Nephron progenitor cell (in vitro differentiated cells): Measurements from ENCODE around the gene TBL1X.

Experiments
- DNase-seq: peaks from one replicate; pipeline ENCODE4 v3.0.0; 2021
- H3K27ac Mint-ChIP-seq: 2 replicates; pipeline ENCODE4 v1.8.0; 2021; ENCODE audit warnings: mild to moderate bottlenecking, moderate library complexity, mixed read lengths
- H3K27me3 Mint-ChIP-seq: 2 replicates; pipeline ENCODE4 v1.8.0; 2021; ENCODE audit warnings: mild to moderate bottlenecking, low read depth, mixed read lengths; ENCODE audit not compliant: poor library complexity
- H3K36me3 Mint-ChIP-seq: 2 replicates; pipeline ENCODE4 v1.8.0; 2021; ENCODE audit warnings: low read depth, mixed read lengths
- H3K4me1 Mint-ChIP-seq: 2 replicates; pipeline ENCODE4 v1.8.0; 2021; ENCODE audit warnings: mixed read lengths
- H3K4me3 Mint-ChIP-seq: 2 replicates; pipeline ENCODE4 v1.8.0; 2021; ENCODE audit warnings: mild to moderate bottlenecking, moderate library complexity, mixed read lengths
- H3K9me3 Mint-ChIP-seq: 2 replicates; pipeline ENCODE4 v1.8.0; 2021; ENCODE audit warnings: mild to moderate bottlenecking, moderate library complexity, mixed read lengths
- CTCF ChIP-seq: fragments of 200-600 bp; sonication (generic); IDR thresholded peaks from 2 replicates; pipeline ENCODE4 v1.5.0; 2021; ENCODE audit warnings: antibody characterized with exemption

Gene TBL1X

DNA sequence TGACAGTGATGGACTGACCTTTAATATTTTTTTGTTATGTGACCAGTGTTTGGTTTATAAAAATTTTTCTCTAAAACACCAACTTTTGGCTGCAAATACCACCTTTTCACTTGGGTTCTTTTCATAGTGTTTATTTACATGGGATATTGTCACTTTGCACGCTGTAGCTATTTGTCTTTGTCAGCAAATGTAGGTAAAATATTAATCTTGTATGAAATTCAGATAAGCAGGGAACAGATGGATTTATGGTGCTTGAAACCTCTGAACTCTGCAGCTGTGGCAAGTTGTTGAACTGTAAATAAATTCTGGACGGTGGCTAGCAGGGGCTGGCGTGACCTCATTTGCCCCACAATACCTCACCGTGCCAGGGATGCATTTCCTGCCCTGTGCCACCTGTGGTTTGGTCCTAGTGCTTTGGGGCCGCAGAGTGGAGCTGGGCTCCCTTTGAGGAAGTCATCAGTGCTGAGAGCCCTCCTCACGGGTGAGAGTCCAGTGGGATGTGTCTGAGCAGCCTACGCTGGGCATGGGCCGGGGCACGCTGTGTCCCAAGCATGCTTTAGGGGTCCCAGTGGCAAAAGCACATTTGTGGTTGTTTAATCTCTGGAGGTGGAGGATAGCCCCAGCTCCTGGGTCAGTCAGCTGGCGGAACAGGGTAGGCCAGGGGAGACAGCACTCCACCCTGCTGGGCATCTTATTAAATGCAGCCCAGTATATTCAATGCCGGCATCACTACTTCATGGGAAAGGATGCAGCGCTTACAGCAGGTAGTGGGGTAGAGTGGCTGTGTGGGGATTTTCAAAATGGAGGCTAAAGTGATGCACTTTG is 108.6 kb downstream of the TBL1X start:
- Mint-ChIP-seq H3K36me3 (peaks cover 30% of the 10 kb centered on the region), H3K4me1 (peaks cover 8% of the 10 kb centered on the region), H3K27me3 (no peaks in the 10 kb centered on the region), H3K9me3 (peaks cover 40% of the 10 kb centered on the region), H3K27ac (peak overlapping the region; percentile 29), H3K4me3 (no peak overlapping the region)
- no peak for TF ChIP-seq CTCF
- DNase-seq, result no peak

GRCh38 chrX:9576059-9576458 is 111.2 kb downstream of the TBL1X start:
- Mint-ChIP-seq H3K9me3 (peaks cover 52% of the 10 kb centered on the region), H3K27me3 (no peaks in the 10 kb centered on the region), H3K4me3 (no peak overlapping the region), H3K36me3 (peaks cover 28% of the 10 kb centered on the region), H3K27ac (no peak overlapping the region), H3K4me1 (peaks cover 8% of the 10 kb centered on the region)
- TF ChIP-seq CTCF, result no peak
- no peak for DNase-seq

- TF ChIP-seq CTCF, result no peak
- no peaks in the 10 kb centered on the region for H3K27me3 Mint-ChIP-seq
- DNase-seq, result no peak
Measured at GRCh38 chrX:9577555-9577954, 112.7 kb downstream of the TBL1X start.

DNA sequence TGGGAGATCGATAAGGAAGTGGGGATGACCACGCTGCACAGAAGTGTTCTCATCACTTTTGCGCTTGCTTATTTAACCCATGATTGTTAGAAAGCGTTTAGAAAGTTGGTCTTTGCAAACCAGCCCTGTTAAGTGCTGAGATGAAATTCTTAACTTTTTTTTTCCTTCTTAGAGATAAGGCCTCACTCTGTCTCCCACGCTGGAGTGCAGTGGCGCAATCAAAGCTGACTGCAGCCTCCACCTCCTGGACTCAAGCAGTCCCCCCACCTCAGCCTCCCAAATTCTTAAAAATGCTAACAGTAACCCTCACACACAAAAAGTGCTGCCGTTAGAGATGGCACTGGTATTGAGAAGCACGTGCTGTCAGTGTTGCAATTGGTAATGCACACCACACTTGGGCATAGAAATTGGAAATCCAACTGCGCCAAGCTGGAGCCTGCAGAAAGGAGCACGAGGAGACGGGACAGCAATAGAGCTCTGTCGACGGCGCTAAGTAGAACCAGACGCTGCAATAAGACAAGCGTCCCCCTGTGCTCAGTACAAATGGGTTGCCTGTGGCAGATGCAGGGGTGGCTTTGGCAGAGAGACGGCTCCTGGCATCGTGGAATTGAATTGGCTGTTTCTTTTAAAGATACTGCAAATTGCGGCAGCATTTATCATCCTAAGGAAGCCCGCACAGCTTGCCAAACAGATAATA is 113.4 kb downstream of the TBL1X start:
- H3K4me3 Mint-ChIP-seq, result no peak overlapping the region
- no peak for TF ChIP-seq CTCF
- peaks cover 21% of the 10 kb centered on the region for H3K36me3 Mint-ChIP-seq
- DNase-seq, result no peak
- no peaks in the 10 kb centered on the region for H3K4me1 Mint-ChIP-seq
- H3K9me3 Mint-ChIP-seq, result peaks cover 50% of the 10 kb centered on the region
- no peaks in the 10 kb centered on the region for H3K27me3 Mint-ChIP-seq
- H3K27ac Mint-ChIP-seq, result no peak overlapping the region

More at GRCh38 chrX:9577555-9577954, 112.7 kb downstream of the TBL1X start:
- Mint-ChIP-seq H3K4me1 (peaks cover 2% of the 10 kb centered on the region), H3K36me3 (peaks cover 21% of the 10 kb centered on the region), H3K9me3 (peaks cover 50% of the 10 kb centered on the region), H3K4me3 (no peak overlapping the region), H3K27ac (peak overlapping the region; percentile 20)

GRCh38 chrX:9581771-9582385 is 117.0 kb downstream of the TBL1X start:
- H3K27ac Mint-ChIP-seq, result no peak overlapping the region
- peaks cover 22% of the 10 kb centered on the region for H3K36me3 Mint-ChIP-seq
- H3K4me1 Mint-ChIP-seq, result no peaks in the 10 kb centered on the region
- peaks cover 51% of the 10 kb centered on the region for H3K9me3 Mint-ChIP-seq
- DNase-seq, result no peak
- no peaks in the 10 kb centered on the region for H3K27me3 Mint-ChIP-seq
- no peak overlapping the region for H3K4me3 Mint-ChIP-seq
- no peak for TF ChIP-seq CTCF
